Neuron (in vitro differentiated cells): ENCODE measurements around the gene KCNH4.

ENCODE experiments used
- H2AFZ ChIP-seq: one replicate; pipeline ENCODE4 v1.6.1; 2013; ENCODE audit warnings: low read depth, mild to moderate bottlenecking, inconsistent platforms, low read length, moderate library complexity
- H3K27me3 ChIP-seq: one replicate; pipeline ENCODE4 v1.6.1; 2013; ENCODE audit warnings: low read length; ENCODE audit not compliant: insufficient read depth
- H3K36me3 ChIP-seq: one replicate; pipeline ENCODE4 v1.6.1; 2013; ENCODE audit warnings: low read length; ENCODE audit not compliant: insufficient read depth
- H3K4me1 ChIP-seq: one replicate; pipeline ENCODE4 v1.6.1; 2013; ENCODE audit warnings: low read length; ENCODE audit not compliant: insufficient read depth
- H3K4me3 ChIP-seq: 2 replicates; pipeline ENCODE4 v1.5.1; 2013; ENCODE audit warnings: mild to moderate bottlenecking, low read length, moderate library complexity
- H3K9me3 ChIP-seq: one replicate; pipeline ENCODE4 v1.6.1; 2013; ENCODE audit warnings: low read length

Gene KCNH4

DNA sequence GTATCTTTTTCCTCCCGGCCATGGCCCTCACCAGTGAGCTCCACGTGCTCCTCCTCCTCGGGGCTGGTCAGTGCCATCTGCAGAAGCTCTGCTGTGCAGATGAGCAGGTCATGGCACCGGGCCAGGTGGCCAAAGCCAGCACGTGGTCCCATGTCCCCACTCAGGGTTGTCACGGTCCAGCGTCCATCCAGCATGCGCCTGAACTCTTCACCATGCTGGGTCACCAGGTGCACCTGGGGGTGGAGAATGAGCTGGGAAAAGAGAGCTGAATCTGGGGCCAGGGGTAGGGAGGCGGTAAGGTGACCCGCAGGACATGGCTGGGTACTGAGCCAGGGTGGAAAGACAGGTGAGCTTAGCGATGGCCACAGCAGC is 69.7 kb downstream of the KCNH4 start:
- Histone ChIP-seq H2AFZ (no peak overlapping the region), H3K4me3 (no peak overlapping the region), H3K9me3 (no peaks in the 10 kb centered on the region), H3K4me1 (no peaks in the 10 kb centered on the region), H3K36me3 (peaks cover 8% of the 10 kb centered on the region), H3K27me3 (no peaks in the 10 kb centered on the region)

GRCh38 chr17:42110301-42111264 is 70.4 kb downstream of the KCNH4 start:
- Histone ChIP-seq H3K9me3 (no peaks in the 10 kb centered on the region), H3K36me3 (peaks cover 5% of the 10 kb centered on the region)

GRCh38 chr17:42109086-42109485 is 71.9 kb downstream of the KCNH4 start:
- H3K4me3 ChIP-seq: no peak overlapping the region
- H3K27me3 ChIP-seq: peaks cover 5% of the 10 kb centered on the region
- H3K36me3 ChIP-seq: peaks cover 4% of the 10 kb centered on the region
- no peaks in the 10 kb centered on the region for H3K4me1 ChIP-seq
- no peaks in the 10 kb centered on the region for H3K9me3 ChIP-seq
- no peak overlapping the region for H2AFZ ChIP-seq

More at GRCh38 chr17:42110301-42111264, 70.4 kb downstream of the KCNH4 start:
- Histone ChIP-seq H2AFZ (no peak overlapping the region), H3K4me3 (no peak overlapping the region), H3K27me3 (peaks cover 4% of the 10 kb centered on the region), H3K4me1 (no peaks in the 10 kb centered on the region)

DNA sequence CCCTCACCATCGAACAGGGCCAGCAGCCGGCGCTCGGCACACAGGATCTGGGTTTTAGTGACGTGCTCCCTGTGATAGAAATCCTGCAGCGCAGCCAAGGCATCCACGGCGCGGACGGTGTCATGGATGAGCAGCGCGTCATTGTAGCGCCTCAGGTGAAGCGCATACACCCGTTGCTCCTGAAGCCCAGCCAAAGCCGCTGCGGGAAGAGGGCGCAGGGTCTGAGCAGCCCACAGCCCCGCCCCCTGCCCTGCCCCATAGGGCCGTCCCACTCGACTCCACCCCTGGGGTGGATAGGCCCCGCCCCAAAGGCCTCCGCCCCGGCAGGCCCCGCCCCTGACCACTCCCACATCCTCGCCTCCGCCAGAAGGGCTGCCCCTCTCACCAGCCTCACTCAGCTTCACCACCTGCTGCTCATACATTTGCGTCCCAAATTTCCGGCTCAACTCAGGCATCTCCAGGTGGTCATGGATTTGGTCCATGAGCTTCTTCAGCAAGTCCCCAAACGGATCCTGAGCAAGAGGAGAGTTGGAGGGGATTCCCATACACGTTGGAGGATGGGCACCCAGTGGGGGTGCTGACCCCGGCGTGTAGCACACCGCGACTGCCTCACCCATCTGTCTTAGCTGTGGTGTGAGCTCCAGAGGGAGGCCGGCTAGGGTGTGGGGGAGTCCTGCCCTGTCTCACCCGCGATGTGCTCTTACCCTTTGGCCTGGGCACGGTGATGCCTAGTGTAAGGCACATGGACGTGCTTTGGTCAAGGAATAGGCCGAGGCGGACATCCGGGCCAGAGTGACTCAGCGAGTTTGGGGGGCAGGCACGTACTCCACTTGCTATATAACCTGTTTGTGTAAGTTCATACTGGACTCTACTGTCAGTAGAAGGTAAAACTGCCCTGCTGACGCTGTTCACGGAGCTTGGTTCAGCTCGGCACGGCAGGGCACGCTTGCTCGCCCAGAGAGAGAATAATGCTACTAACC is 73.1 kb downstream of the KCNH4 start:
- peaks cover 7% of the 10 kb centered on the region for H3K27me3 ChIP-seq
- H3K9me3 ChIP-seq: no peaks in the 10 kb centered on the region
- no peak overlapping the region for H3K4me3 ChIP-seq
- H3K36me3 ChIP-seq: no peaks in the 10 kb centered on the region
- no peak overlapping the region for H2AFZ ChIP-seq
- no peaks in the 10 kb centered on the region for H3K4me1 ChIP-seq

DNA sequence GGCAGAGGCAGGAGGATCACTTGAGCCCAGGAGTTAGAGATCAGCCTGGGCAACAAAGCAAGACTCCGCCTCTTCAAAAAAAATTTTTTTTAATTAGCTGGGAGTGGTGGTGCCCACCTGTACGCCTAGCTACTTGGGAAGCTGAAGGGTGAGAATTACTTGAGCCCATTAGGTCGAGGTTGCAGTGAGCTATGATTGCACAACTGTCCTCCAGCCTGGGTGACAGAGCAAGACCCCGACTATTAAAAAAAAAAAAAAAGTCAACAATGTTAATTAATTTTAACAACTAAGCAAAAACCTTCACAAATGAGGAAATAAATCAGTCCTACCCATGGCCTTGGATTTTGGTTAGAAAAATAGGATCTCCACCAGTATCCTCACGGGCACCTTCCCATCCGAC is 73.8 kb downstream of the KCNH4 start:
- no peak overlapping the region for H3K4me3 ChIP-seq
- no peaks in the 10 kb centered on the region for H3K36me3 ChIP-seq

More for the DNA sequence above, 73.8 kb downstream of the KCNH4 start:
- Histone ChIP-seq H3K9me3 (no peaks in the 10 kb centered on the region), H2AFZ (no peak overlapping the region), H3K27me3 (peaks cover 13% of the 10 kb centered on the region), H3K4me1 (no peaks in the 10 kb centered on the region)
